Activated T-helper 17 cell treated with anti-CD3 and anti-CD28 coated beads, Interleukin-2, amount 50 U/mL, for 72 hours (primary cell): Measurements from ENCODE around the gene XKRX. TPM values are rescaled to one million over a fixed set of nuclear protein-coding genes. Genes with fewer than 3 reads are reported as not detected.

ENCODE experiments used
- ATAC-seq: fragments of 150-1000 bp; cut with Tn5 transposase; replicated peaks from 2 replicates; pipeline ENCODE4 v1.10.0; 2021; ENCODE audit warnings: mild to moderate bottlenecking, moderate library complexity
- H3K27ac Mint-ChIP-seq: one replicate; pipeline ENCODE4 v1.8.0; 2022; ENCODE audit warnings: mixed read lengths
- H3K27me3 Mint-ChIP-seq: one replicate; pipeline ENCODE4 v1.8.0; 2022; ENCODE audit warnings: mixed read lengths
- H3K36me3 Mint-ChIP-seq: one replicate; pipeline ENCODE4 v1.8.0; 2022; ENCODE audit warnings: low read depth, mild to moderate bottlenecking, mixed read lengths
- H3K4me1 Mint-ChIP-seq: one replicate; pipeline ENCODE4 v1.8.0; 2022; ENCODE audit warnings: mixed read lengths
- H3K4me3 Mint-ChIP-seq: one replicate; pipeline ENCODE4 v1.8.0; 2022; ENCODE audit warnings: mild to moderate bottlenecking, mixed read lengths
- H3K9me3 Mint-ChIP-seq: one replicate; pipeline ENCODE4 v1.8.0; 2022; ENCODE audit warnings: mixed read lengths
- total RNA-seq, 2 donors: library from RNA; stranded (reverse); gene quantifications; one replicate each; pipeline ENCODE4 v1.2.3, GENCODE V29; 2022

The XKRX gene
- total RNA-seq, 2 donors from 2014 or later, result 0.13 to 0.34 TPM

DNA sequence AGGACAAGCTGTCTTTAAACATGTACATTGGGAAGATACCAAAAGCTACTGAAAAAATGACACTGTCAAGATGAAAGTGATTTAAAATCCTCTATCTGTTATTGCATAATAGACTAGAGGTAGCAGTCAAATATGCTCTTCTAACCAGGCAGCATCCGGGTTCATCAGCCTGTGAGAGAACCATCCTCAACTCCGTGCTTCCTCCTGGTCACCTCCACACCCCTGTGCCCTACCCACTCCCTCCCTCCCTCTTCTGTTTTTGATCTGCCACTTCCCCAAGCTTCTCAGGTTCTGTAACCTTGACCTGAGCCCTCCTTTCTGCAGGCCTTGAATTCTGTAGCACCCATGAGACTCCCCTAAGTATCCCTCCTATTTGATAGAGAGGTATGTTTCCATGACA lies 60.4 kb downstream of the XKRX start:
- H3K9me3 Mint-ChIP-seq, result no peaks in the 10 kb centered on the region
- no peak overlapping the region for H3K27ac Mint-ChIP-seq
- no peak for ATAC-seq

DNA sequence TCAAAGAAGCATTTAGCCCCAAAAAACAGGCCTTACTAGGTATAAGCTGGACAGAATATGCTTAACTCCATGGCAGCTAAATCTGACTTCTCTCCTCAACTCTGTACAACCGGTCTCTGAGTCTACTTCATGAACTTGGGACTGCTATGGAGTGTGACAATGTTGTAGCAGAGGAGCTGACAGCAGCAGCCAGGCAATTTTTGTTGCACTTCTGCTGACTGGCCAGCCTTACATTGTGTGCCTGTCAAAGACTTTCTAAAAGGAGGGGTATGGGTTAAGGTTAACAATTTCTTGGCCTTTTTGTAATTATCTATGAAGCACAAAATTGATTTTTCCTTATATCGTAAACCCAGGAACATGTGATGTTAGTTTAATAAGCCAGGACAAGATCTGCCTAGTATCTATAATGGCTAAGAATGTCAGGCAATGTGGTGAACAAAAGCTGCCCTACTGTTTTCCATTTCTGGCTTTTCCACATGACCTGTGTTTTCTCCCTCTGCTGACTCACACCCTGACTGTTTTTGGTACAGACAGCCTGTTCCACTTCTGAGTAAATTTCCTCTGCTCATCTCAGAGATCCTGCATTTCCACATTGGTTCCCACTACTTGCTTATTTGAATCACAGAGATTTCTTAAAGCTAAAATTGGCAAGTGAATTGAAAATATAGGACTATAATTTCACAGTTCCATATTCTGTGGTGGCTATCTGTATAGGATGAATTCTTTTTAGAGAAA lies 63.9 kb downstream of the XKRX start:
- no peaks in the 10 kb centered on the region for H3K9me3 Mint-ChIP-seq
- no peak for ATAC-seq

More for the DNA sequence above, 60.4 kb downstream of the XKRX start:
- Mint-ChIP-seq H3K27me3 (peaks cover 4% of the 10 kb centered on the region), H3K4me3 (no peak overlapping the region), H3K4me1 (no peaks in the 10 kb centered on the region), H3K36me3 (no peaks in the 10 kb centered on the region)

More for the DNA sequence above, 63.9 kb downstream of the XKRX start:
- H3K36me3 Mint-ChIP-seq, result no peaks in the 10 kb centered on the region
- H3K4me3 Mint-ChIP-seq, result no peak overlapping the region
- H3K4me1 Mint-ChIP-seq, result no peaks in the 10 kb centered on the region
- peaks cover 3% of the 10 kb centered on the region for H3K27me3 Mint-ChIP-seq
- no peak overlapping the region for H3K27ac Mint-ChIP-seq

Other genes starting within 250 kb of the XKRX start
- not detected for gene SYTL4, start 196.8 kb downstream of the XKRX start, total RNA-seq
- 10 to 100 TPM; 28.8 to 51.2 TPM for gene CSTF2, start 108.5 kb downstream of the XKRX start, total RNA-seq
- not detected for gene NOX1, start 54.6 kb downstream of the XKRX start, total RNA-seq
- not detected for gene ARL13A, start 40.8 kb upstream of the XKRX start, total RNA-seq
- 10 to 100 TPM; 25.7 to 29.2 TPM for gene TRMT2B, start 123.2 kb upstream of the XKRX start, total RNA-seq
- not detected for gene TMEM35A, start 150.0 kb upstream of the XKRX start, total RNA-seq
- 10 to 100 TPM; 18.6 to 28.1 TPM for gene CENPI, start 169.3 kb upstream of the XKRX start, total RNA-seq